Gastrocnemius medialis (tissue), 4 donors: ENCODE data around the gene PARD3.

Experiments
- CTCF ChIP-seq, 5 experiments: fragments of 450-650 bp in 3 of 5; fragments of 200-600 bp in 2 of 5; sonication (generic) in 2 of 5; IDR thresholded peaks in 4 of 5; conservative IDR thresholded peaks in 1 of 5; 1 replicate in 4 of 5; 2 replicates in 1 of 5; pipeline ENCODE4 v1.5.1; 2016 to 2019; ENCODE audit warnings: antibody characterized with exemption in 5 of 5, mild to moderate bottlenecking in 3 of 5, moderate library complexity in 3 of 5
- POLR2A ChIP-seq, 2 donors: fragments of 450-650 bp; IDR thresholded peaks; one replicate each; pipeline ENCODE4 v1.6.1; 2017; ENCODE audit warnings: antibody characterized with exemption in 2 of 2, mild to moderate bottlenecking in 2 of 2, moderate library complexity in 2 of 2

DNA sequence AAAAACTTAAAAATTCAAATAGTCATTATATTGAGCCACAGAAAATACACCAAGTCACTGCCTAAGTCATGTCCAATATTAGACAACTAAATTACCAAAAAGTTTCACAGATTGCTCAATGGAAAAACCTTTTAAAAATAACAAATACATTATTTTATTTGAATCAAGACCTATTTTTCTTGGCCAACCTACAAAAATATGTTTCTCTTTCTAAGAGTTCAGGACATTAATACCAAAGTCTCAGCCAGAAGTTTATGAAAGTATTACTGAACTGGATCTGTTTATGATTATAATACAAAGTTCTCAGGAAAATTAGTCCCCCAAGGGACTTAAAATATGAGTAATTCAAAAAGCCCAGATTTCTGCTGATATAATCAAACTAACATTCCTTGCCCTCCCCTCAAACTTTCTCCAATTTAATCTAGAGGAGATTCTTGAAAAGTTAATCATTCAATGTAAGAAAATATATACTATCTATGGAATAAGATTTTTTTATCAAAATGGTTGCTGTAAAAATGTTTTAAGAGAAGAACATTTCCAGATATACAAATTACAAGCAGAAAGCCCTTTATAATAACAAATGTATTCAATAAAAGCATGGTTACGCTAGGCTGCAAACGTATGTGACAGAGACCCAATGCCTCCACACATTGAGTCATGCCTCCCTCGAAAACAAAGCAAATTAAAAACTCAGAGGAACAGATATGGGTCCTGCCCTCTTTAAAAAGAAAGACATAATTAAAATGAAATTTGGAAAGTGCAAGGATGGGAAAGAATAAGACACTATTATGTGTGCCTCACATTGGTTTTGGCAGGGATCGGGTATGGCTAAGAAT, 381.6 kb downstream of the PARD3 start:
- TF ChIP-seq CTCF (IDR thresholded peaks at IDR 0.05 in 4 of 5, conservative IDR thresholded peaks at IDR 0.05 in 1 of 5) (no peak), POLR2A (IDR thresholded peaks at IDR 0.05) (no peak)
